ENCODE measurements around the gene PRDX5. TPM values are rescaled to one million over a fixed set of nuclear protein-coding genes. Genes with fewer than 3 reads are reported as not detected.

The PRDX5 gene
- total and polyA plus RNA-seq, 10 of the 15 experiments (the other 5 are each of a cell fraction or from before 2014, with no cell fraction given) = 95.7 to 406 (median 240) TPM

DNA sequence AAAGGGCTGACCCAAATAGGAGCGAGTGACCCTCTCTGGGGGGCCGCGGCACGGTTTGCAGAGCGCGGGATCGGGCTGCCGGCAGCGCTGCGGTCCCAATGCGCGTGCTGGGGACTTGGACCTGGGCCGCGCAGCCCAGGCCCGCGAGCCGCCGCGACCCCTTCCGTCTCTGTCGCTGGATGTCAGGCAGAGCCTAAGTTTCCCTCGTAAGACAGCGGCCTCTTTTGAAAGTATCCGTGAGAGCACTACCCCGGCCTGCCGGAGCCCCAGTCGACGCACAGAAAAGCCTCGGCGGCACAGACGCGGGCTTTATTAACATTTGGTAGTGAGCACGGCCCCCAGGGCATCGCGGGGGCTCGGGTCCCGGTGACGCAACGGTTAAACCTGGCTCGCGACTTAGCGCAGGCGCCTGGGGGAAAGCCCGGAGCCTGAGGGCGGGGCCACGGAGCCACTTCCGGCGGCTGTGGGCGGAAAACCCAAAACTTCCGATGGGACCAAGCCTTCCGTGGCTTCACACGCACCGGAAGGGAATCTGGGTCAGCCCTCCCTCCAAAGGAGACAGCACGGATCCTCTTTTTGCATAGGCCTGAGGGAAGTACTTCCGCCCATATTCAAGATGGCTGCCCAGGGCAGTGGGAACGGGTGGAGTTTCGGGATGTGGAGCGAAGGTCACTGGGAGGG, 48.2 kb upstream of the PRDX5 start (continued):
- TF ChIP-seq POLR2AphosphoS5 (IDR thresholded peaks at IDR 0.05; ENCODE audit: low read length) (peak; percentile 75), CUX1 (IDR thresholded peaks at IDR 0.05; ENCODE audit: insufficient replicate concordance, low read depth, low read length) (peak; percentile 51), SUPT20H (IDR thresholded peaks at IDR 0.05; ENCODE audit: borderline replicate concordance, control insufficient read depth, low read depth, low read length) (no peak), EGR1 (IDR thresholded peaks at IDR 0.05; ENCODE audit: borderline replicate concordance in 1 of 2, low read depth in 2 of 2, low read length in 2 of 2) (peak; percentile 10 to 30; a peak in 2 of 3 replicates), NR2F1 (conservative IDR thresholded peaks at IDR 0.05) (peak; percentile 91), BHLHE40 (IDR thresholded peaks at IDR 0.05; ENCODE audit: borderline replicate concordance in 1 of 2, low read depth in 2 of 2, low read length in 1 of 2) (peak; percentile 32 to 40; a peak in 2 of 4 replicates), BCL3 (IDR thresholded peaks at IDR 0.05; ENCODE audit: borderline replicate concordance, insufficient read depth, low read depth, low read length, poor library complexity, severe bottlenecking) (peak; percentile 66), MYB (IDR thresholded peaks at IDR 0.05; ENCODE audit: borderline replicate concordance, low read depth, low read length) (no peak), TCF3 (IDR thresholded peaks at IDR 0.05; ENCODE audit: borderline replicate concordance, insufficient read depth, low read depth, low read length) (peak; percentile 5; the same call in 1 of the 2 replicates), MEF2A (IDR thresholded peaks at IDR 0.05; ENCODE audit: insufficient read depth, low read depth, low read length) (no peak), PKNOX1 (IDR thresholded peaks at IDR 0.05) (peak; percentile 53), KDM1A (IDR thresholded peaks at IDR 0.05; ENCODE audit: borderline replicate concordance) (no peak), YY1 (IDR thresholded peaks at IDR 0.05; ENCODE audit: low read depth, low read length) (peak; percentile 100)
- TF ChIP-seq, protein P1, sequence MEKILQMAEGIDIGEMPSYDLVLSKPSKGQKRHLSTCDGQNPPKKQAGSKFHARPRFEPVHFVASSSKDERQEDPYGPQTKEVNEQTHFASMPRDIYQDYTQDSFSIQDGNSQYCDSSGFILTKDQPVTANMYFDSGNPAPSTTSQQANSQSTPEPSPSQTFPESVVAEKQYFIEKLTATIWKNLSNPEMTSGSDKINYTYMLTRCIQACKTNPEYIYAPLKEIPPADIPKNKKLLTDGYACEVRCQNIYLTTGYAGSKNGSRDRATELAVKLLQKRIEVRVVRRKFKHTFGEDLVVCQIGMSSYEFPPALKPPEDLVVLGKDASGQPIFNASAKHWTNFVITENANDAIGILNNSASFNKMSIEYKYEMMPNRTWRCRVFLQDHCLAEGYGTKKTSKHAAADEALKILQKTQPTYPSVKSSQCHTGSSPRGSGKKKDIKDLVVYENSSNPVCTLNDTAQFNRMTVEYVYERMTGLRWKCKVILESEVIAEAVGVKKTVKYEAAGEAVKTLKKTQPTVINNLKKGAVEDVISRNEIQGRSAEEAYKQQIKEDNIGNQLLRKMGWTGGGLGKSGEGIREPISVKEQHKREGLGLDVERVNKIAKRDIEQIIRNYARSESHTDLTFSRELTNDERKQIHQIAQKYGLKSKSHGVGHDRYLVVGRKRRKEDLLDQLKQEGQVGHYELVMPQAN (conservative IDR thresholded peaks at IDR 0.05) = peak; percentile 71

All from GM12878 (cell line).